ENCODE results near the gene CELF6. TPM values are rescaled to one million over a fixed set of nuclear protein-coding genes. Genes with fewer than 3 reads are reported as not detected.

CELF6 gene
- polyA plus RNA-seq, 1 of the 3 experiments (the other 2 are of a cell fraction): 0.20 TPM

GRCh38 chr15:72237029-72237852 is 82.7 kb downstream of the CELF6 start (continued):
- no peak for TF ChIP-seq SMC3 (IDR thresholded peaks at IDR 0.05; ENCODE audit: low read depth, low read length)
- no peak; the same call in 1 of the 2 replicates for TF ChIP-seq SIN3A (IDR thresholded peaks at IDR 0.05; ENCODE audit: borderline replicate concordance, low read depth, low read length)
- TF ChIP-seq ELF1 (IDR thresholded peaks at IDR 0.05): no peak
- TF ChIP-seq RAD21 (IDR thresholded peaks at IDR 0.05; ENCODE audit: low read length): no peak
- no peak for TF ChIP-seq TEAD4 (IDR thresholded peaks at IDR 0.05; ENCODE audit: borderline replicate concordance, insufficient read depth)
- TF ChIP-seq REST (IDR thresholded peaks at IDR 0.05; ENCODE audit: low read depth, low read length): 0 out of 2 replicates have a peak, but pooled peaks have one; percentile 41
- TF ChIP-seq GATA2 (CRISPR knock-in tag; IDR thresholded peaks at IDR 0.05): no peak
- peak; percentile 82 for TF ChIP-seq JUND (IDR thresholded peaks at IDR 0.05)
- peak; percentile 52 for TF ChIP-seq PBX3 (IDR thresholded peaks at IDR 0.05)
- TF ChIP-seq EP300 (IDR thresholded peaks at IDR 0.05; ENCODE audit: borderline replicate concordance in 1 of 2, low read depth in 1 of 2, low read length in 1 of 2): peak in 1 of 2 experiments; percentile 84; a peak in 2 of 4 replicates
- TF ChIP-seq EZH2phosphoT487 (IDR thresholded peaks at IDR 0.05; ENCODE audit: borderline replicate concordance, low read depth): no peak
- 0 out of 2 replicates have a peak, but pooled peaks have one; percentile 15 for TF ChIP-seq ZBTB33 (IDR thresholded peaks at IDR 0.05; ENCODE audit: borderline replicate concordance, low read depth)
- no peak for TF ChIP-seq RCOR1 (IDR thresholded peaks at IDR 0.05; ENCODE audit: low read length)
- TF ChIP-seq FOXJ3 (CRISPR knock-in tag; IDR thresholded peaks at IDR 0.05): no peak
